RWPE2 (cell line): ENCODE data around the gene CDKN3.

ENCODE experiments used
- ATAC-seq: fragments of 200-7000 bp; cut with Tn5 transposase; 3 replicates; pipeline ENCODE4 v1.9.1; 2021; ENCODE audit warnings: low read depth
- DNase-seq: peaks from one replicate; pipeline ENCODE4 v3.0.0-alpha.2; 2020; ENCODE audit warnings: low spot score
- H3K27ac ChIP-seq: fragments of 450-650 bp; 2 replicates; pipeline ENCODE4 v1.5.1; 2017; ENCODE audit warnings: mild to moderate bottlenecking; ENCODE audit not compliant: poor library complexity, severe bottlenecking
- H3K27me3 ChIP-seq: fragments of 250-450 bp; sonication (Bioruptor Pico); 2 replicates; pipeline ENCODE4 v1.5.1; 2021; ENCODE audit warnings: mild to moderate bottlenecking, moderate library complexity; ENCODE audit not compliant: insufficient read depth, poor library complexity, severe bottlenecking
- H3K36me3 ChIP-seq: fragments of 250-450 bp; sonication (Bioruptor Pico); 2 replicates; pipeline ENCODE4 v1.5.1; 2020; ENCODE audit warnings: low read depth, mild to moderate bottlenecking, moderate library complexity
- H3K4me1 ChIP-seq: fragments of 250-450 bp; sonication (Bioruptor Pico); 2 replicates; pipeline ENCODE4 v1.5.1; 2021; ENCODE audit warnings: mild to moderate bottlenecking, moderate library complexity; ENCODE audit not compliant: insufficient read depth, poor library complexity, severe bottlenecking
- H3K4me3 ChIP-seq: fragments of 250-450 bp; sonication (Bioruptor Pico); 2 replicates; pipeline ENCODE4 v1.5.1; 2021; ENCODE audit warnings: mild to moderate bottlenecking, moderate library complexity; ENCODE audit not compliant: severe bottlenecking
- H3K9me3 ChIP-seq: fragments of 250-450 bp; sonication (Bioruptor Pico); 2 replicates; pipeline ENCODE4 v1.5.1; 2021; ENCODE audit warnings: mild to moderate bottlenecking, moderate library complexity; ENCODE audit not compliant: severe bottlenecking
- CTCF ChIP-seq: fragments of 450-650 bp; IDR thresholded peaks from one replicate; pipeline ENCODE4 v1.5.1; 2017; ENCODE audit warnings: mild to moderate bottlenecking, moderate library complexity; ENCODE audit not compliant: poor library complexity, severe bottlenecking

The CDKN3 gene

GRCh38 chr14:54354968-54355641, 41.7 kb upstream of the CDKN3 start:
- TF ChIP-seq CTCF = no peak
- Histone ChIP-seq H3K9me3 (no peaks in the 10 kb centered on the region), H3K4me3 (no peak overlapping the region), H3K36me3 (no peaks in the 10 kb centered on the region), H3K27me3 (no peaks in the 10 kb centered on the region), H3K27ac (peak overlapping the region; percentile 91), H3K4me1 (peaks cover 19% of the 10 kb centered on the region)
- DNase-seq (no peak), ATAC-seq (no peak)

DNA sequence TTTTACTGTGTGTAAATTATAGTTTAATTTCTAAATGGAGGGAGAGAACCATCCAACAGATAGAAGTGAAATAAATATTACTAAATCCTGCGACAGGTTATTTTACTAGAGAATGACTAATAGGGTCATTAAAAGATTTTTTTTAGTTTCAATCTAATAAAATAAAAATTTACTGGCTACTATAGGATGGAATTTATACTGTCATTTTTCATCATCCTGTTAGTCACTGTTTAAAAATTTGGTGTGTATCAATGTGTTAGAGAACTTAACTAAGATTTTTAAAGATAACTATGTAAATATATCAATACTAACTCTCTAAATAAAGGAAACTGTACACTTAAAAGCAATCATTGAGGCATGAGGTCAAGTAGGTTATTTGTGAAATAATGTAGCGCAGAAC, 41.1 kb upstream of the CDKN3 start:
- H3K4me1 ChIP-seq = peaks cover 19% of the 10 kb centered on the region

DNA sequence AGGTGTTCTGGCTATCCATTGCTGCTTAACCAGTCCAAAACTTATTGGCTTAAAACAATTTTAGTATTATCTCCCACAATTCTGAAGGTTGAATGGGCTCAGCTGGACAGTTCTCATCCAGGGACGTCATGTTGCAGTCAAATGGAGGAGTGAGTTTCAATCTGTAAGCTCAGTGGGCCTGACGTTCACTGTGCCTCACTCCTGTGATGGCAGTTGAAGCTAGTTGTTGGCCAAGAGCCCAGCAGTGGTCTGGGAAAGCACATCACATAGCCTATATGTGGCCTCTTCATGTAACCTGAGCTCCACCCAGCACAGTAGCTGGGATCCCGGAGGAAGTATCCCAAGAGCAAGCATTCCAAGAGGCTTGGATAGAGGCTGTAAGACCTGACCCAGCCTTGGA, 40.6 kb upstream of the CDKN3 start:
- DNase-seq (peak; percentile 89), ATAC-seq (peak; percentile 92)
- peak overlapping the region; percentile 91 for H3K27ac ChIP-seq
- peaks cover 19% of the 10 kb centered on the region for H3K4me1 ChIP-seq
- no peak overlapping the region for H3K4me3 ChIP-seq
- no peaks in the 10 kb centered on the region for H3K36me3 ChIP-seq
- H3K27me3 ChIP-seq = no peaks in the 10 kb centered on the region
- H3K9me3 ChIP-seq = no peaks in the 10 kb centered on the region
- no peak for TF ChIP-seq CTCF

More for the DNA sequence above, 41.1 kb upstream of the CDKN3 start:
- no peak for DNase-seq
- Histone ChIP-seq H3K36me3 (no peaks in the 10 kb centered on the region), H3K4me3 (no peak overlapping the region), H3K27me3 (no peaks in the 10 kb centered on the region), H3K27ac (peak overlapping the region; percentile 91), H3K9me3 (no peaks in the 10 kb centered on the region)
- peak; percentile 79 for ATAC-seq
- no peak for TF ChIP-seq CTCF

- Histone ChIP-seq H3K4me3 (no peak overlapping the region), H3K36me3 (no peaks in the 10 kb centered on the region), H3K4me1 (peaks cover 26% of the 10 kb centered on the region), H3K27ac (no peak overlapping the region), H3K9me3 (no peaks in the 10 kb centered on the region), H3K27me3 (no peaks in the 10 kb centered on the region)
- TF ChIP-seq CTCF = no peak
- DNase-seq (no peak), ATAC-seq (no peak)
Observed at GRCh38 chr14:54360667-54361066, 36.1 kb upstream of the CDKN3 start.

- Histone ChIP-seq H3K4me3 (no peak overlapping the region), H3K27me3 (no peaks in the 10 kb centered on the region), H3K4me1 (peaks cover 15% of the 10 kb centered on the region), H3K36me3 (no peaks in the 10 kb centered on the region), H3K27ac (no peak overlapping the region), H3K9me3 (no peaks in the 10 kb centered on the region)
- ATAC-seq (no peak), DNase-seq (no peak)
- no peak for TF ChIP-seq CTCF
Observed at GRCh38 chr14:54362089-54362504, 34.7 kb upstream of the CDKN3 start.
